CD14-positive monocyte (primary cell): ENCODE measurements around the gene STK4. TPM values are rescaled to one million over a fixed set of nuclear protein-coding genes. Genes with fewer than 3 reads are reported as not detected.
"Not testable (repeated sequence)": the region's sequence is repeated elsewhere in the genome, so short reads cannot be mapped to it uniquely, and the experiment has no call there.

Experiments used
- DNase-seq, 3 donors: peaks; one replicate each; pipeline ENCODE4 v3.0.0-alpha.2; 2011 to 2022
- H2AFZ ChIP-seq: 2 replicates; pipeline ENCODE4 v1.6.0; 2012; ENCODE audit warnings: mild to moderate bottlenecking, low read depth, low read length, inconsistent platforms; ENCODE audit not compliant: insufficient read depth, poor library complexity, severe bottlenecking
- H3K27ac ChIP-seq, 2 donors: 1 replicate in 1 of 2; 2 replicates in 1 of 2; pipeline ENCODE4 v1.5.1; 2012 to 2013; ENCODE audit warnings: low read length in 2 of 2, control low read depth in 1 of 2, inconsistent platforms in 1 of 2, low read depth in 1 of 2, mild to moderate bottlenecking in 1 of 2
- H3K27me3 ChIP-seq, 2 donors: one replicate each; pipeline versions ENCODE4 v1.6.0 to v1.6.1; 2011 to 2013; ENCODE audit warnings: low read length in 2 of 2; ENCODE audit not compliant: control insufficient read depth in 2 of 2, insufficient read depth in 2 of 2
- H3K36me3 ChIP-seq, 2 donors: replicated peaks in 1 of 2; 1 replicate in 1 of 2; 2 replicates in 1 of 2; pipeline versions ENCODE4 v1.5.1 to v1.6.1; 2012 to 2013; ENCODE audit warnings: low read length in 2 of 2, control low read depth in 1 of 2, inconsistent platforms in 1 of 2, mild to moderate bottlenecking in 1 of 2; ENCODE audit not compliant: insufficient read depth in 2 of 2, control insufficient read depth in 1 of 2
- H3K4me1 ChIP-seq, 2 donors: 1 replicate in 1 of 2; 2 replicates in 1 of 2; pipeline versions ENCODE4 v1.5.1 to v1.6.1; 2012 to 2013; ENCODE audit warnings: low read length in 2 of 2, control low read depth in 1 of 2, inconsistent platforms in 1 of 2, mild to moderate bottlenecking in 1 of 2, moderate library complexity in 1 of 2; ENCODE audit not compliant: insufficient read depth in 2 of 2, control insufficient read depth in 1 of 2
- H3K4me2 ChIP-seq: replicated peaks from 2 replicates; pipeline ENCODE3; 2012; ENCODE audit warnings: low read length, moderate library complexity, mild to moderate bottlenecking; ENCODE audit not compliant: poor library complexity, severe bottlenecking; ENCODE audit errors: extremely low read depth
- H3K4me3 ChIP-seq, 3 experiments: fragments of 200-600 bp in 1 of 3; sonication (generic) in 1 of 3; replicated peaks in 1 of 3; 1 replicate in 2 of 3; 2 replicates in 1 of 3; pipeline ENCODE4 v1.5.1; 2011 to 2013; ENCODE audit warnings: low read length in 3 of 3, mild to moderate bottlenecking in 3 of 3, control low read depth in 2 of 3, low read depth in 2 of 3, inconsistent platforms in 1 of 3, moderate library complexity in 1 of 3
- H3K79me2 ChIP-seq: 2 replicates; pipeline ENCODE4 v1.6.0; 2012; ENCODE audit warnings: mild to moderate bottlenecking, control low read depth, inconsistent platforms, low read length, moderate library complexity; ENCODE audit not compliant: insufficient read depth
- H3K9ac ChIP-seq: 2 replicates; pipeline ENCODE4 v1.6.0; 2017; ENCODE audit warnings: low read length, mild to moderate bottlenecking; ENCODE audit not compliant: insufficient read depth, poor library complexity, severe bottlenecking
- H3K9me3 ChIP-seq, 2 donors: replicated peaks in 1 of 2; 1 replicate in 1 of 2; 2 replicates in 1 of 2; pipeline versions ENCODE4 v1.5.1 to v1.6.1; 2012 to 2013; ENCODE audit warnings: low read length in 2 of 2, control low read depth in 1 of 2; ENCODE audit not compliant: control insufficient read depth in 1 of 2, insufficient read depth in 1 of 2
- H4K20me1 ChIP-seq: 2 replicates; pipeline ENCODE4 v1.6.0; 2012; ENCODE audit warnings: mild to moderate bottlenecking, low read length, control low read depth, moderate library complexity; ENCODE audit not compliant: insufficient read depth
- H3K27ac Mint-ChIP-seq, 7 donors: one replicate each; pipeline ENCODE4 v1.8.0; 2020; ENCODE audit warnings: mild to moderate bottlenecking in 7 of 7, mixed read lengths in 7 of 7, moderate library complexity in 6 of 7, inconsistent platforms in 2 of 7
- H3K27me3 Mint-ChIP-seq, 3 donors: one replicate each; pipeline ENCODE4 v1.8.0; 2021 to 2022; ENCODE audit warnings: low read depth in 3 of 3, mild to moderate bottlenecking in 3 of 3, mixed read lengths in 3 of 3, moderate library complexity in 3 of 3, inconsistent platforms in 1 of 3
- H3K36me3 Mint-ChIP-seq, 2 donors: one replicate each; pipeline ENCODE4 v1.8.0; 2020; ENCODE audit warnings: mixed read lengths in 2 of 2, inconsistent platforms in 1 of 2, mild to moderate bottlenecking in 1 of 2
- H3K4me1 Mint-ChIP-seq: one replicate; pipeline ENCODE4 v1.8.0; 2020; ENCODE audit warnings: mild to moderate bottlenecking, mixed read lengths
- H3K4me3 Mint-ChIP-seq, 2 donors: one replicate each; pipeline ENCODE4 v1.8.0; 2020; ENCODE audit warnings: mild to moderate bottlenecking in 2 of 2, mixed read lengths in 2 of 2, moderate library complexity in 1 of 2
- H3K9me3 Mint-ChIP-seq, 7 donors: one replicate each; pipeline ENCODE4 v1.8.0; 2020 to 2022; ENCODE audit warnings: mixed read lengths in 7 of 7, mild to moderate bottlenecking in 6 of 7, moderate library complexity in 6 of 7, inconsistent platforms in 2 of 7
- CTCF ChIP-seq: fragments of 200-600 bp; IDR thresholded peaks from one replicate; pipeline ENCODE4 v1.8.0; 2022; ENCODE audit warnings: antibody characterized with exemption, mild to moderate bottlenecking
- WGBS: methylation state at CpG from one replicate; pipeline ENCODE4 v1.1.5; 2013; ENCODE audit warnings: missing lambda C conversion rate; ENCODE audit not compliant: insufficient coverage; 5-methylcytosine and 5-hydroxymethylcytosine counted together
- intact Hi-C, 2 donors: fragments of 100-400 bp; cut with micrococcal nuclease; formaldehyde crosslinking; loops; one replicate each; pipeline versions ENCODE4 v1.15.0 to v1.15.1; 2023
- polyA plus RNA-seq, 3 donors: library from polyadenylated mRNA; depleted of rRNA in 1 of 3; unstranded in 2 of 3; stranded (reverse) in 1 of 3; fragments of 300-500 nt in 2 of 3; fragments of >200 nt in 1 of 3; fragmentation: Illumina TruSeq in 2 of 3; gene quantifications; 1 replicate in 2 of 3; 2 replicates in 1 of 3; pipeline ENCODE4 v1.2.3, GENCODE V29; 2012 to 2021

The STK4 gene
- polyA plus RNA-seq, 3 donors: 53.0 to 123 (median 69.9) TPM

GRCh38 chr20:45020236-45020886, 54.0 kb downstream of the STK4 start:
- H3K4me3 ChIP-seq: no peak overlapping the region
- no peak for DNase-seq
- no peaks in the 10 kb centered on the region for H3K27me3 ChIP-seq
- H3K9ac ChIP-seq: no peak overlapping the region
- no peaks in the 10 kb centered on the region for H3K4me1 ChIP-seq
- H3K36me3 Mint-ChIP-seq: peaks cover 76 to 90% of the 10 kb centered on the region in 2 donors
- H3K9me3 ChIP-seq: no peaks in the 10 kb centered on the region
- peaks cover 84 to 98% of the 10 kb centered on the region in 2 donors for H3K36me3 ChIP-seq
- no peaks in the 10 kb centered on the region for H3K4me1 Mint-ChIP-seq
- no peak overlapping the region for H2AFZ ChIP-seq
- H3K79me2 ChIP-seq: peaks cover 59% of the 10 kb centered on the region
- H3K4me3 Mint-ChIP-seq: no peak overlapping the region
- intact Hi-C loops: no loop called here
- 100% methylated on average over 2 of the region's 3 CpGs for WGBS
- no peak overlapping the region for H3K27ac ChIP-seq
- H3K27me3 Mint-ChIP-seq: no peaks in the 10 kb centered on the region
- peak overlapping the region in 1 of 7 donors; percentile 18 for H3K27ac Mint-ChIP-seq
- H3K4me2 ChIP-seq: no peak overlapping the region
- peaks cover 99% of the 10 kb centered on the region for H4K20me1 ChIP-seq
- no peak for TF ChIP-seq CTCF
- H3K9me3 Mint-ChIP-seq: peaks cover 0 to 2% (median 0%) of the 10 kb centered on the region in 7 donors

GRCh38 chr20:45021631-45022030, 55.3 kb downstream of the STK4 start:
- no peak overlapping the region for H3K4me3 Mint-ChIP-seq
- intact Hi-C loops: no loop called here

GRCh38 chr20:45023140-45023539, 56.8 kb downstream of the STK4 start:
- H3K4me2 ChIP-seq, H3K27me3 Mint-ChIP-seq, H3K27me3 ChIP-seq, H3K27ac ChIP-seq, H3K4me1 ChIP-seq, DNase-seq, H3K4me3 Mint-ChIP-seq, H3K4me3 ChIP-seq, H3K9ac ChIP-seq, intact Hi-C loops, H2AFZ ChIP-seq, H3K4me1 Mint-ChIP-seq, H3K9me3 ChIP-seq, H3K9me3 Mint-ChIP-seq: not testable (repeated sequence)
- peaks cover 76 to 91% of the 10 kb centered on the region in 2 donors for H3K36me3 Mint-ChIP-seq
- no CpG with 5 or more reads among the region's 2 CpGs for WGBS
- H3K27ac Mint-ChIP-seq: peak overlapping the region in 1 of 7 donors; percentile 16
- Histone ChIP-seq H4K20me1 (peaks cover 99% of the 10 kb centered on the region), H3K79me2 (peaks cover 60% of the 10 kb centered on the region), H3K36me3 (peaks cover 80 to 98% of the 10 kb centered on the region in 2 donors)

More at GRCh38 chr20:45021631-45022030, 55.3 kb downstream of the STK4 start:
- H2AFZ ChIP-seq: no peak overlapping the region
- peaks cover 84 to 98% of the 10 kb centered on the region in 2 donors for H3K36me3 ChIP-seq
- no peaks in the 10 kb centered on the region for H3K9me3 ChIP-seq
- H3K4me3 ChIP-seq: no peak overlapping the region
- TF ChIP-seq CTCF: no peak
- no peaks in the 10 kb centered on the region for H3K27me3 ChIP-seq
- peaks cover 0 to 2% (median 0%) of the 10 kb centered on the region in 7 donors for H3K9me3 Mint-ChIP-seq
- no peaks in the 10 kb centered on the region for H3K27me3 Mint-ChIP-seq
- peaks cover 58% of the 10 kb centered on the region for H3K79me2 ChIP-seq
- H4K20me1 ChIP-seq: peaks cover 99% of the 10 kb centered on the region
- peaks cover 77 to 90% of the 10 kb centered on the region in 2 donors for H3K36me3 Mint-ChIP-seq
- no peak overlapping the region for H3K9ac ChIP-seq
- no peaks in the 10 kb centered on the region for H3K4me1 ChIP-seq
- peak overlapping the region in 1 of 7 donors; percentile 26 for H3K27ac Mint-ChIP-seq
- H3K4me2 ChIP-seq: no peak overlapping the region
- no peak for DNase-seq
- H3K27ac ChIP-seq: peak overlapping the region in 1 of 2 donors; percentile 2
- H3K4me1 Mint-ChIP-seq: no peaks in the 10 kb centered on the region
- WGBS: no CpG with 5 or more reads among the region's 2 CpGs
